IPS-18a (cell line): Measurements from ENCODE around the gene KIF9.
A peak's percentile ranks its signal among the peaks of the same experiment; 100 is the strongest.
"Not testable (repeated sequence)": the region's sequence is repeated elsewhere in the genome, so short reads cannot be mapped to it uniquely, and the experiment has no call there.

Source experiments
- H3K27ac ChIP-seq: one replicate; pipeline ENCODE4 v1.5.1; 2013; ENCODE audit warnings: low read length
- H3K27me3 ChIP-seq: one replicate; pipeline ENCODE4 v1.6.1; 2013; ENCODE audit warnings: mild to moderate bottlenecking, low read length; ENCODE audit not compliant: control insufficient read depth, insufficient read depth
- H3K36me3 ChIP-seq: one replicate; pipeline ENCODE4 v1.6.1; 2013; ENCODE audit warnings: low read depth, low read length; ENCODE audit not compliant: control insufficient read depth
- H3K4me1 ChIP-seq: one replicate; pipeline ENCODE4 v1.6.1; 2013; ENCODE audit warnings: low read depth, low read length; ENCODE audit not compliant: control insufficient read depth
- H3K4me3 ChIP-seq: one replicate; pipeline ENCODE4 v1.5.1; 2013; ENCODE audit warnings: low read length
- H3K9ac ChIP-seq: one replicate; pipeline ENCODE4 v1.6.1; 2013; ENCODE audit warnings: mild to moderate bottlenecking, low read length, moderate library complexity
- H3K9me3 ChIP-seq: one replicate; pipeline ENCODE4 v1.6.1; 2013; ENCODE audit warnings: low read depth, low read length; ENCODE audit not compliant: control insufficient read depth

Gene KIF9

GRCh38 chr3:47291754-47292420 is 9.3 kb upstream of the KIF9 start:
- peaks cover 16% of the 10 kb centered on the region for H3K36me3 ChIP-seq
- H3K9me3 ChIP-seq, H3K27me3 ChIP-seq, H3K4me3 ChIP-seq, H3K9ac ChIP-seq, H3K27ac ChIP-seq, H3K4me1 ChIP-seq: not testable (repeated sequence)

DNA sequence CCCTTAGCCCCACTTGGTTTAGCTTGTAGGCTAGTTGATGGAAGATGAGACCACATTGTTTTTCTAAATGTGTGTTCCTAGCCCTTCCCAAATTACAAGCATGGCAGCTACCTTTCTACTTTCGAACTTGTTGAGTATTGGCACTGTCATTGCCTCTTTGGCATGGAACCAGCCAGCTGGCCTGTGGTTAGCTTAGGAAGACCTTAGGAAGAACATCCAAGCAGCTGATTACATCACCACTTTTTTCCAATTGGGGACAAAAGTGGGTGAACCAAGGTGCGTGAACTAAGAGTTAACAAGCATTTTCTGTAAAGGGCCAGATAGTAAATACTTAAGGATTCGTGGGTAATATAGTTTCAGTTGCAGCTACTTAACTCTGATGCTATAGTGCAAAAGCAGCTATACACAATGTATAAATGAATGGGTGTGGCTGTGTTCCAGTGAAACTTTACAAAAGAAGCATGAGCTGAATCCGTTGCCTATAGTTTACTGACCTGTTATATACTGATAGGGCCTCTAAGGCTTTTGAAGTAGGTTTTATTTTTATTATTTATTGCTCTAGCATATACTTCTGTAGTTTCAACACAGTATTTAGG is 8.7 kb upstream of the KIF9 start:
- no peaks in the 10 kb centered on the region for H3K27me3 ChIP-seq
- no peaks in the 10 kb centered on the region for H3K4me1 ChIP-seq
- H3K9me3 ChIP-seq, result no peaks in the 10 kb centered on the region
- H3K9ac ChIP-seq, result no peak overlapping the region
- no peak overlapping the region for H3K27ac ChIP-seq
- H3K36me3 ChIP-seq, result peaks cover 16% of the 10 kb centered on the region
- H3K4me3 ChIP-seq, result no peak overlapping the region

DNA sequence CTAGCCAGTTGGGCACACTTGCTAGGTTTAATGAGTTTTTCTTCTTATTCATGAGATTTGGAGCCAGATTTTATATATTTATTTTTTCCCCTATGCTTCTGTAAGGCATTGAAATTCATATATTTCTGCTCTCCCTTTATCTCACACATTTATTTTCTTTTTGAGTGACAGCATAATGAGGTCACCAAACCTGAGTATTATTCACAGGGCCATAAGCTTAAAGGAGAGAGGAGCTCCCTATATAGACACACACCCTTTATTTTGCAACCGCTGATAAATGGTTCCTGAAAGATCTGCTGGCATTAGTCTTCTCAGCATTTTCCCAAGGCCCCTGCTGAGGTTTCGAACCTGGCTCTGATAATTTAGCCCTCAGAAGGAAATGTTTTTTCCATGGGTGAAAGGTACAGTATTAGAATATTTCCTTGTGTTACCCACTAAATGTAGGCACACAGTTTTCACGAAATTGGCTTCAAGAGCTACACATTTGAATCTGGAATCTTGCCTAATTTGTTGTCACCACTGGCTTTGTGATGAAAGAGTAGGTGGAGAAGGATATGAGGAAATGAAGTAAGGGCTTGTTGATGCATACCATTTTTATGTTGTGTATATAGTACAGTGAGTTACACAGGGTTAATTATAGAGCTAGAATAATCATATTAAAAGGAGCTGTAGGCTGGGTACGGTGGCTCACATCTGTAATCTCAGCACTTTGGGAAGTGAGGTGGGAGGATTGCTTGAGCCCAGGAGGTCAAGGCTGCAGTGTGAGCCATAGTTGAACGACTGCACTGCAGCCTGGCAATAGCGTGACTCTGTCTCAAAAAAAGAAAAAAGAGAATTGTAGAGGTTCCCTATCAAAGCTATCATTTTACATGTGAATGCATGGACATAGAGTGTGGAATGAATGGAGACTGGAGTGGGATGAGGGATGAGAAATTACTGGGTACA is 6.6 kb upstream of the KIF9 start:
- H3K27me3 ChIP-seq, result no peaks in the 10 kb centered on the region
- no peak overlapping the region for H3K27ac ChIP-seq
- peaks cover 16% of the 10 kb centered on the region for H3K36me3 ChIP-seq
- no peaks in the 10 kb centered on the region for H3K9me3 ChIP-seq
- H3K9ac ChIP-seq, result no peak overlapping the region
- H3K4me1 ChIP-seq, result peaks cover 2% of the 10 kb centered on the region
- no peak overlapping the region for H3K4me3 ChIP-seq

DNA sequence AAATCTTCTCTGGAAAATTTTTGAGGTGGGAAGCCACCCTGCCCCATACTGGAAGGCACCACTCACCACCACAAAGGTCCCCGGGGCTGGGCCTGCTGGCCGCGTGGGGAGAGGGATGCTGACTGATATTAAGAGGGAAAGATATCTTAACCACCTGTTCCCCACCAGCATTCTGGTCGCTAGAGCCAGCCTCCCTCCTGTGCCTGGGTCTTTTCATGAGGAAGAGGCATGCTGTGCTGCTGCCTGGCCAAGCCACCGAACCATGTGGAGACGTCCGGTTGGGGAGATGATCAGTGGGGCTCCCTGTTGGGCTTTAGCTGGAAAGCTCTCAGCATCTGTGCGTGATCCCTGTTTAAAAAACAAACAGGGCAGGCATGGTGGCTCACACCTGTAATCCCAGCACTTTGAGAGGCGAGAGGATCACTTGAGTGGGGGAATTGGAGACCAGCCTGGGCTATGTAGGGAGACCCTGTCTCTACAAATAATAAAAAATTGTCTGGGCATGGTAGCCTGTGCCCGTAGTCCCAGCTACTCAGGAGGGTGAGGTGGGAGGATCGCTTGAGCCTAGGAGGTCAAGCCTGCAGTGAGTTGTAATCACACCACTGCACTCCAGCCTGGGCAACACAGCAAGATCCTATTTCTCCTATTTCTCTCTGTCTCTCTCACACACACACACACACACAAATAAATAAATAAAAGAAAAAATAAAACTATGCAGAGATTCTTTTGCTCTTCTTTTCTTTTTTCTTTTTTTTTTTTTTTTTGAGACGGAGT is 1.2 kb upstream of the KIF9 start:
- peak overlapping the region; percentile 78 for H3K9ac ChIP-seq
- no peaks in the 10 kb centered on the region for H3K27me3 ChIP-seq
- H3K4me1 ChIP-seq, result peaks cover 7% of the 10 kb centered on the region
- peak overlapping the region; percentile 85 for H3K4me3 ChIP-seq
- no peaks in the 10 kb centered on the region for H3K9me3 ChIP-seq
- H3K36me3 ChIP-seq, result peaks cover 8% of the 10 kb centered on the region
- H3K27ac ChIP-seq, result peak overlapping the region; percentile 51

DNA sequence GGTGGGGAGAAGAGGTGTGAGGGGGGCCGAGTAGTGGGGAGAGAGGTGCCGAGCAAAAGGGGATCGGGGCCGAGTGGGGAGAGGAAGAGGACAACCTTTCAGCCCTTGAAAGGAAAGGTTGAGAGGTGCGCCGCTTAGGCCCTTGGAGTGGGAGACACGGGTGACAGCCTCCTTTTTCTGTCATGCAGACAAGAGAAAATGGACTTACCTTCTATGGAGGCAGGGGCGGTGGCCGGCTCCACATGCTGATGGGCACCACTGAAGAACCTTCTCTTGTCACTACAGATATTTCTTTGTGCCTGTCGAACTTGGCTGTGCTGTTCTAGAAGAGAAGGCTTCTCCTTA is 566 bp upstream of the KIF9 start:
- H3K27me3 ChIP-seq, result no peaks in the 10 kb centered on the region
- peak overlapping the region; percentile 78 for H3K9ac ChIP-seq
- H3K36me3 ChIP-seq, result peaks cover 3% of the 10 kb centered on the region
- peaks cover 7% of the 10 kb centered on the region for H3K4me1 ChIP-seq
- H3K9me3 ChIP-seq, result no peaks in the 10 kb centered on the region
- H3K4me3 ChIP-seq, result peak overlapping the region; percentile 85
- peak overlapping the region; percentile 51 for H3K27ac ChIP-seq

- no peak overlapping the region for H3K4me3 ChIP-seq
These were observed 2.1 kb downstream of the KIF9 start for GRCh38 chr3:47280519-47280918.

DNA sequence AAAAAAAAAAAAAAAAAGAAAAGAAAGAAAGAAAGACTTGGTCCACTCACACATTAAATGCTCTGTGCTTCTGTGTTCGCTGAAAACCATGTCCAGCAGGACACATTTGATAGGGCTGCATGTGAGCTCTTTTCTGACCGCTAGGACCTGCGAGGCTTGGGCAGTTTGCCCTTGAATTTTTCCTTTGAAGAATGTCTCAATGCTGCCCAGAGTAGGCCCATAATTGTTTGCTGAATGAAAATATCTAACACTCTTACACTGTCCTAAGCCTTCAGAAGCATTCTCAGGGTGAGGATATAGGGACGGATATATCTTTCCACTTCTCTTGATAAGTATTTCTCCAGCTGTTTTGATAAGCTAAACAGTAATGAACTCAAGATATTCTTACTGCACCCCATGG is 6.0 kb downstream of the KIF9 start:
- Histone ChIP-seq H3K36me3 (no peaks in the 10 kb centered on the region), H3K27me3 (no peaks in the 10 kb centered on the region), H3K27ac (no peak overlapping the region), H3K4me3 (no peak overlapping the region), H3K9ac (no peak overlapping the region), H3K9me3 (no peaks in the 10 kb centered on the region), H3K4me1 (peaks cover 5% of the 10 kb centered on the region)

More at GRCh38 chr3:47280519-47280918, 2.1 kb downstream of the KIF9 start:
- H3K36me3 ChIP-seq, result no peaks in the 10 kb centered on the region
- no peak overlapping the region for H3K27ac ChIP-seq
- H3K4me1 ChIP-seq, result peaks cover 7% of the 10 kb centered on the region
- no peaks in the 10 kb centered on the region for H3K9me3 ChIP-seq
- no peak overlapping the region for H3K9ac ChIP-seq
- H3K27me3 ChIP-seq, result no peaks in the 10 kb centered on the region

- Histone ChIP-seq H3K9me3 (no peaks in the 10 kb centered on the region), H3K36me3 (no peaks in the 10 kb centered on the region), H3K27ac (no peak overlapping the region), H3K4me3 (no peak overlapping the region), H3K4me1 (no peaks in the 10 kb centered on the region), H3K27me3 (no peaks in the 10 kb centered on the region), H3K9ac (no peak overlapping the region)
These were observed 7.9 kb downstream of the KIF9 start for GRCh38 chr3:47274652-47275051.

- no peak overlapping the region for H3K4me3 ChIP-seq
- no peaks in the 10 kb centered on the region for H3K4me1 ChIP-seq
- H3K9me3 ChIP-seq, result no peaks in the 10 kb centered on the region
- no peaks in the 10 kb centered on the region for H3K36me3 ChIP-seq
- no peaks in the 10 kb centered on the region for H3K27me3 ChIP-seq
- H3K27ac ChIP-seq, result no peak overlapping the region
- no peak overlapping the region for H3K9ac ChIP-seq
These were observed 9.0 kb downstream of the KIF9 start for GRCh38 chr3:47273564-47273963.

DNA sequence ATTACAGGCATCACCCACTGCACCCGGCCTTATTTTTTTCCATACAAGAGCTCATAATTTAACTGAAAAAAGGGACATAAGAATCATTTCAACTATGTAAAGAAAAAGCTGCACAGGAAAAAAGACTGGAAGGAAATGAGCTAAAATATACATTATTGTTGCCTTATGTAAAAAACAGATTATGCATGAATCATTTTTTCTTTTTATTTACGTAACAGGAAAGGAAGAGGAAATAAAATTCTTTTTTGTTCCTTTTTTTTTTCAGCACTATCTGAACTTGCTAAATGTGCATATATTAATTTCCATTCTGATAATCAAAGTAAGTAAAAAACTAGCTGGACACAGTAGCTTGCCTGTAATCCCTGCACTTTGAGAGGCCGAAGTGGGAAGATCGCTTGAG is 12.1 kb downstream of the KIF9 start:
- Histone ChIP-seq H3K27ac (no peak overlapping the region), H3K4me3 (no peak overlapping the region), H3K9ac (no peak overlapping the region), H3K9me3 (no peaks in the 10 kb centered on the region), H3K27me3 (no peaks in the 10 kb centered on the region), H3K36me3 (no peaks in the 10 kb centered on the region), H3K4me1 (no peaks in the 10 kb centered on the region)

DNA sequence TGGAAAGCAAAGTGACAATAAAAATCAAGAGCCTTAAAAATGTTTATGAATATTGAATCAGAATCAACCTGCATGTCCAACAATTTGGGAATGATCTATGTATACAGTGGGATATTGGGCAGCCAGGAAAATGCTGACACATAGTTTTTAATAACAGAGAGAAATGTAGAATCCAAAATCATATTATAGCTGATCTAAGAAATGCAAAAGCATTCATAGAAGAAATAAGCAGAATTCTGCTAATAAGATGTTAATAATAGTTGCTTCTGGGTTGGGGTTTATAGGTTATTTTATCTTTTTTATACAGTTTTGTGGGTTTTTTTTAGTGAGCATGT is 15.1 kb downstream of the KIF9 start:
- H3K9me3 ChIP-seq, result no peaks in the 10 kb centered on the region
- H3K4me1 ChIP-seq, result no peaks in the 10 kb centered on the region
- H3K27me3 ChIP-seq, result no peaks in the 10 kb centered on the region
- no peak overlapping the region for H3K4me3 ChIP-seq
- no peak overlapping the region for H3K27ac ChIP-seq
- H3K9ac ChIP-seq, result no peak overlapping the region
- no peaks in the 10 kb centered on the region for H3K36me3 ChIP-seq
